ENCODE results near the gene OR5C1. TPM values are rescaled to one million over a fixed set of nuclear protein-coding genes. Genes with fewer than 3 reads are reported as not detected.
"Not testable (repeated sequence)": the region's sequence is repeated elsewhere in the genome, so short reads cannot be mapped to it uniquely, and the experiment has no call there.

Gene OR5C1
- total RNA-seq, 1 donor from 2014 or later: not detected

DNA sequence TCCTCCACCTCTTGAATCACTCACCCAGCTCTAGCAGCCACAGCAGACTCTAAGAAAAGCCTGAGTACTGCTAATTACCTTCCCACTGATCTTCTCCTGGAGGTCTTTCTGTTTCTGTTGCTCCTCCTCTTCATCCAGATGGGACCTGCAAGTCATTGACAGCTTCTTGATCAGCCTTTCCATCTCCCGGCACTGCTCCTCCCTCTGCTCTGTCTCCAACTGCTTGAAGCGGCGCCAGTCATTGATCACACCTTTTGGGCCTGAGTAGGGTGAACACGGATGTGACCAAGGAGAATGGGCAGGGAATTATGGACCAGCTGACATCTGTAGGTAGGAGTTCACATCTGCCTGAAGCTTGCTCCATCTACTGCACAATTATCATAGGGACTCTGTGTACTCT lies 34.2 kb downstream of the OR5C1 start:
- Histone ChIP-seq H2AFZ (replicated peaks) (no peak overlapping the region), H3K4me1 (peaks cover 9% of the 10 kb centered on the region), H3K9me3 (ENCODE audit: low read depth) (no peaks in the 10 kb centered on the region), H3K9ac (no peak overlapping the region), H3K4me3 (no peak overlapping the region), H3K27me3 (no peaks in the 10 kb centered on the region), H4K20me1 (ENCODE audit: low read depth) (peaks cover 62% of the 10 kb centered on the region), H3K36me3 (peaks cover 10% of the 10 kb centered on the region), H3K27ac (no peak overlapping the region), H3K4me2 (no peak overlapping the region), H3K79me2 (ENCODE audit: low read depth) (peaks cover 47% of the 10 kb centered on the region), H3F3A (ENCODE audit: low read depth) (peaks cover 6% of the 10 kb centered on the region)
- Mint-ChIP-seq H3K9me3 (no peaks in the 10 kb centered on the region), H3K36me3 (peaks cover 22% of the 10 kb centered on the region), H3K27ac (no peak overlapping the region), H3K4me3 (no peak overlapping the region), H3K27me3 (ENCODE audit: insufficient read depth, low read depth) (peaks cover 2% of the 10 kb centered on the region), H3K4me1 (peaks cover 11% of the 10 kb centered on the region)
- no peak for DNase-seq (ENCODE audit: low spot score)
- TF ChIP-seq EZH2 (IDR thresholded peaks at IDR 0.05) (no peak), EZH2phosphoT487 (IDR thresholded peaks at IDR 0.05) (no peak)
- TF ChIP-seq, protein P1, sequence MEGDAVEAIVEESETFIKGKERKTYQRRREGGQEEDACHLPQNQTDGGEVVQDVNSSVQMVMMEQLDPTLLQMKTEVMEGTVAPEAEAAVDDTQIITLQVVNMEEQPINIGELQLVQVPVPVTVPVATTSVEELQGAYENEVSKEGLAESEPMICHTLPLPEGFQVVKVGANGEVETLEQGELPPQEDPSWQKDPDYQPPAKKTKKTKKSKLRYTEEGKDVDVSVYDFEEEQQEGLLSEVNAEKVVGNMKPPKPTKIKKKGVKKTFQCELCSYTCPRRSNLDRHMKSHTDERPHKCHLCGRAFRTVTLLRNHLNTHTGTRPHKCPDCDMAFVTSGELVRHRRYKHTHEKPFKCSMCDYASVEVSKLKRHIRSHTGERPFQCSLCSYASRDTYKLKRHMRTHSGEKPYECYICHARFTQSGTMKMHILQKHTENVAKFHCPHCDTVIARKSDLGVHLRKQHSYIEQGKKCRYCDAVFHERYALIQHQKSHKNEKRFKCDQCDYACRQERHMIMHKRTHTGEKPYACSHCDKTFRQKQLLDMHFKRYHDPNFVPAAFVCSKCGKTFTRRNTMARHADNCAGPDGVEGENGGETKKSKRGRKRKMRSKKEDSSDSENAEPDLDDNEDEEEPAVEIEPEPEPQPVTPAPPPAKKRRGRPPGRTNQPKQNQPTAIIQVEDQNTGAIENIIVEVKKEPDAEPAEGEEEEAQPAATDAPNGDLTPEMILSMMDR (IDR thresholded peaks at IDR 0.05): no peak

GRCh38 chr9:122827761-122828093 lies 39.0 kb downstream of the OR5C1 start:
- Mint-ChIP-seq H3K27me3 (ENCODE audit: insufficient read depth, low read depth) (peaks cover 2% of the 10 kb centered on the region), H3K36me3 (peaks cover 7% of the 10 kb centered on the region), H3K4me1 (peaks cover 13% of the 10 kb centered on the region), H3K4me3 (peak overlapping the region; percentile 100), H3K9me3 (no peaks in the 10 kb centered on the region), H3K27ac (peak overlapping the region; percentile 99)
- H3K4me3 ChIP-seq: peak overlapping the region; percentile 93
- peaks cover 35% of the 10 kb centered on the region for H4K20me1 ChIP-seq (ENCODE audit: low read depth)
- no peaks in the 10 kb centered on the region for H3K27me3 ChIP-seq
- H3K4me2 ChIP-seq: peak overlapping the region; percentile 84
- peak; percentile 68 for DNase-seq (ENCODE audit: low spot score)
- H2AFZ ChIP-seq (replicated peaks): peak overlapping the region; percentile 84
- peaks cover 9% of the 10 kb centered on the region for H3K4me1 ChIP-seq
- no peaks in the 10 kb centered on the region for H3K36me3 ChIP-seq
- H3K79me2 ChIP-seq (ENCODE audit: low read depth): peaks cover 44% of the 10 kb centered on the region
- no peaks in the 10 kb centered on the region for H3K9me3 ChIP-seq (ENCODE audit: low read depth)
- no peak for TF ChIP-seq EZH2phosphoT487 (IDR thresholded peaks at IDR 0.05)
- TF ChIP-seq EZH2 (IDR thresholded peaks at IDR 0.05): no peak
- TF ChIP-seq, protein P1 (IDR thresholded peaks at IDR 0.05): no peak
- peak overlapping the region; percentile 80 for H3K9ac ChIP-seq
- H3K27ac ChIP-seq: peak overlapping the region; percentile 83
- H3F3A ChIP-seq (ENCODE audit: low read depth): peaks cover 15% of the 10 kb centered on the region

DNA sequence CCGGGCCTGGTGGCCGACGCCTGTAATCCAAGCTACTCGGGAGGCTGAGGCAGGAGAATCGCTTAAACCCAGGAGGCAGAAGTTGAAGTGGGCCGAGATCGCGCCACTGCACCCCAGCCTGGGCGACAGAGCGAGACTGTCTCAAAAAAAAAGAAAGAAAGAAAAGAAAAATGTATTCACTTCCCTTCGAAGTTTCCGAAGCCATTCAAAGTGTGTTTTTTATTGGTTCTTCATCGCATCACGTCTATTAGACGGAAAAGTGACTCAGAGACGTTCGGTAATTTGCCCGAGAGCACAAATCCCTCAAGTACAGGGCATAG lies 40.2 kb downstream of the OR5C1 start:
- not testable (repeated sequence) for H3K27me3 Mint-ChIP-seq (ENCODE audit: insufficient read depth, low read depth); H3K4me1 ChIP-seq; H3K9ac ChIP-seq; H3K9me3 Mint-ChIP-seq; H3K27me3 ChIP-seq; H3K9me3 ChIP-seq (ENCODE audit: low read depth); H3K27ac ChIP-seq; H3K36me3 ChIP-seq; DNase-seq (ENCODE audit: low spot score); H3K36me3 Mint-ChIP-seq
- H3K4me1 Mint-ChIP-seq: peaks cover 13% of the 10 kb centered on the region
- H2AFZ ChIP-seq (replicated peaks): peak overlapping the region; percentile 84
- H3K4me3 Mint-ChIP-seq: peak overlapping the region; percentile 100
- peaks cover 15% of the 10 kb centered on the region for H3F3A ChIP-seq (ENCODE audit: low read depth)
- H3K4me2 ChIP-seq: peak overlapping the region; percentile 84
- peak overlapping the region; percentile 93 for H3K27ac Mint-ChIP-seq
- H3K79me2 ChIP-seq (ENCODE audit: low read depth): peaks cover 42% of the 10 kb centered on the region
- H4K20me1 ChIP-seq (ENCODE audit: low read depth): peaks cover 27% of the 10 kb centered on the region
- H3K4me3 ChIP-seq: peak overlapping the region; percentile 93

DNA sequence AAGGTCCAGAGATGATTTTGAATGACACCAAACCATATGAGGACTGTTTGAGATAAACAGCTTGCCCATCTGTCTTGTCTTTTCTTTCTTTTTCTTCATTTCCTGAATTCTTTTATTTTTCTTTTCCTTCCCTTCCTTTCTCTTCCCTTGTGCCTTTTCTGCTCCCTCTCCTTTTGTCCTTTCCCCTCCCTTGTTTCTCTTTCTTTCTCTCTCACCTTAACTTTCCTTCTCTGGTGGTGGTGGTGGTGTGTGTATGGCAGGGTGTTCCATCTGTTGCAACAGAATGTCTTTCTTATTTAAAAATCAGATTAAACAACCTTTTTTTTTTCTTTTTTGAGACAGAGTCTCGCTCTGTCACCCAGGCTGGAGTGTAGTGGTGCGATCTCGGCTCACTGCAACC lies 43.5 kb downstream of the OR5C1 start:
- Histone ChIP-seq H3K9me3 (ENCODE audit: low read depth) (no peaks in the 10 kb centered on the region), H3K27me3 (no peaks in the 10 kb centered on the region), H3K9ac (no peak overlapping the region), H3F3A (ENCODE audit: low read depth) (peaks cover 15% of the 10 kb centered on the region), H3K4me3 (no peak overlapping the region), H2AFZ (replicated peaks) (no peak overlapping the region), H3K4me2 (no peak overlapping the region), H3K4me1 (peaks cover 14% of the 10 kb centered on the region), H3K36me3 (no peaks in the 10 kb centered on the region), H4K20me1 (ENCODE audit: low read depth) (peaks cover 8% of the 10 kb centered on the region), H3K79me2 (ENCODE audit: low read depth) (peaks cover 9% of the 10 kb centered on the region), H3K27ac (no peak overlapping the region)
- TF ChIP-seq, protein P1 (IDR thresholded peaks at IDR 0.05): no peak
- peaks cover 13% of the 10 kb centered on the region for H3K4me1 Mint-ChIP-seq
- no peak overlapping the region for H3K4me3 Mint-ChIP-seq
- H3K36me3 Mint-ChIP-seq: no peaks in the 10 kb centered on the region
- no peaks in the 10 kb centered on the region for H3K9me3 Mint-ChIP-seq
- no peak for DNase-seq (ENCODE audit: low spot score)
- H3K27me3 Mint-ChIP-seq (ENCODE audit: insufficient read depth, low read depth): peaks cover 2% of the 10 kb centered on the region
- no peak overlapping the region for H3K27ac Mint-ChIP-seq
